ENCODE data around the gene IL12RB1. TPM values are rescaled to one million over a fixed set of nuclear protein-coding genes. Genes with fewer than 3 reads are reported as not detected.
A peak's percentile ranks its signal among the peaks of the same experiment; 100 is the strongest.

Gene IL12RB1
- total and polyA plus RNA-seq, 10 of the 15 experiments (the other 5 are each of a cell fraction or from before 2014, with no cell fraction given), result 2.8 to 29.9 (median 17.6) TPM

DNA sequence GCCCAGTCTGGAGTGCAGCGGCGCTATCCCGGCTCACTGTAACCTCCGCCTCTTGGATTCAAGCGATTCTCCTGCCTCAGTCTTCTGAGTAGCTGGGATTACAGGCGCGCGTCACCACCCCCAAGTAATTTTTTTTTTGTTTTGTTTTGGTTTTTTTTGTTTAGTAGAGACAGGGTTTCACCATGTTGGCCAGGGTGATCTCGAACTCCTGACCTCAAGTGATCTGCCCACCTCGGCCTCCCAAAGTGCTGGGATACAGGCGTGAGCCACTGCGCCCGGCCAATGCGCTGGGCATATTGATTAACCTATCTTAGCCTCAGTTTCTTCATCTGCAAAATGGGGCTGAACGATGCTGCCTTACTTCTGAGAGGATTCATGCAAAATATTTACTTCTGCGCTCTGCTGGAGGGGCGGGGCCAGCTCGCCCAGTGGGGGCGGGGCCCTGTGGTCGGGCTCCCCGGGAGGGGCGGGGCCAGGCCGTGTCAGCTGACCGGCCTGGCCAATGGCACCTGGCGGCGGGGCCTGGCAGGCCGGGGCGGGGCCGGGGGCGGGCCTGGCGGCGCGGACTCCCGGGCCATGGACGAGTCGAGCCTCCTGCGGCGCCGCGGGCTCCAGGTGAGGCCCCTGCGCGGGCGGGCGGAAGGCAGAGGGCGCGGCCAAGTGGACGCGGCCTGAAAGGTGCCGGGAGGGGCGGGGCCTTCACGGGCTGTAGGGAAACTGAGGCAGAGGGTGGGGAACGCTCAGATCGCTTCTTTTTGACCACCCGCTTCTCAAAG is 10.7 kb upstream of the IL12RB1 start, which contains the start of gene MAST3 (continued):
- TF ChIP-seq, protein P1, sequence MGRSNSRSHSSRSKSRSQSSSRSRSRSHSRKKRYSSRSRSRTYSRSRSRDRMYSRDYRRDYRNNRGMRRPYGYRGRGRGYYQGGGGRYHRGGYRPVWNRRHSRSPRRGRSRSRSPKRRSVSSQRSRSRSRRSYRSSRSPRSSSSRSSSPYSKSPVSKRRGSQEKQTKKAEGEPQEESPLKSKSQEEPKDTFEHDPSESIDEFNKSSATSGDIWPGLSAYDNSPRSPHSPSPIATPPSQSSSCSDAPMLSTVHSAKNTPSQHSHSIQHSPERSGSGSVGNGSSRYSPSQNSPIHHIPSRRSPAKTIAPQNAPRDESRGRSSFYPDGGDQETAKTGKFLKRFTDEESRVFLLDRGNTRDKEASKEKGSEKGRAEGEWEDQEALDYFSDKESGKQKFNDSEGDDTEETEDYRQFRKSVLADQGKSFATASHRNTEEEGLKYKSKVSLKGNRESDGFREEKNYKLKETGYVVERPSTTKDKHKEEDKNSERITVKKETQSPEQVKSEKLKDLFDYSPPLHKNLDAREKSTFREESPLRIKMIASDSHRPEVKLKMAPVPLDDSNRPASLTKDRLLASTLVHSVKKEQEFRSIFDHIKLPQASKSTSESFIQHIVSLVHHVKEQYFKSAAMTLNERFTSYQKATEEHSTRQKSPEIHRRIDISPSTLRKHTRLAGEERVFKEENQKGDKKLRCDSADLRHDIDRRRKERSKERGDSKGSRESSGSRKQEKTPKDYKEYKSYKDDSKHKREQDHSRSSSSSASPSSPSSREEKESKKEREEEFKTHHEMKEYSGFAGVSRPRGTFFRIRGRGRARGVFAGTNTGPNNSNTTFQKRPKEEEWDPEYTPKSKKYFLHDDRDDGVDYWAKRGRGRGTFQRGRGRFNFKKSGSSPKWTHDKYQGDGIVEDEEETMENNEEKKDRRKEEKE (IDR thresholded peaks at IDR 0.05), result no peak
- TF ChIP-seq, protein P2, sequence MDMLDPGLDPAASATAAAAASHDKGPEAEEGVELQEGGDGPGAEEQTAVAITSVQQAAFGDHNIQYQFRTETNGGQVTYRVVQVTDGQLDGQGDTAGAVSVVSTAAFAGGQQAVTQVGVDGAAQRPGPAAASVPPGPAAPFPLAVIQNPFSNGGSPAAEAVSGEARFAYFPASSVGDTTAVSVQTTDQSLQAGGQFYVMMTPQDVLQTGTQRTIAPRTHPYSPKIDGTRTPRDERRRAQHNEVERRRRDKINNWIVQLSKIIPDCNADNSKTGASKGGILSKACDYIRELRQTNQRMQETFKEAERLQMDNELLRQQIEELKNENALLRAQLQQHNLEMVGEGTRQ (IDR thresholded peaks at IDR 0.05; ENCODE audit: borderline replicate concordance, low read depth, low read length), result peak; percentile 25
- TF ChIP-seq STAT3 (IDR thresholded peaks at IDR 0.05; ENCODE audit: low read depth, low read length) (no peak), PAX5 (IDR thresholded peaks at IDR 0.05; ENCODE audit: borderline replicate concordance, low read depth, low read length) (no peak), POLR2A (IDR thresholded peaks at IDR 0.05; ENCODE audit: low read depth, low read length) (peak; percentile 78), GATAD2B (conservative IDR thresholded peaks at IDR 0.05; ENCODE audit: low read depth) (peak; percentile 59; the same call in 1 of the 2 replicates), BMI1 (IDR thresholded peaks at IDR 0.05; ENCODE audit: borderline replicate concordance) (no peak)
- TF ChIP-seq, protein P3, sequence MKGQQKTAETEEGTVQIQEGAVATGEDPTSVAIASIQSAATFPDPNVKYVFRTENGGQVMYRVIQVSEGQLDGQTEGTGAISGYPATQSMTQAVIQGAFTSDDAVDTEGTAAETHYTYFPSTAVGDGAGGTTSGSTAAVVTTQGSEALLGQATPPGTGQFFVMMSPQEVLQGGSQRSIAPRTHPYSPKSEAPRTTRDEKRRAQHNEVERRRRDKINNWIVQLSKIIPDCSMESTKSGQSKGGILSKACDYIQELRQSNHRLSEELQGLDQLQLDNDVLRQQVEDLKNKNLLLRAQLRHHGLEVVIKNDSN (IDR thresholded peaks at IDR 0.05; ENCODE audit: borderline replicate concordance, extremely low read length, insufficient read depth, low read depth, low read length), result peak; percentile 61

Measured in GM12878 (cell line).